ENCODE results near the gene FRA10AC1.

FRA10AC1 gene

GRCh38 chr10:93746844-93747284 lies 44.5 kb upstream of the FRA10AC1 start:
- no peak overlapping the region for H3K4me3 ChIP-seq (ENCODE audit: low read length)
- peaks cover 29% of the 10 kb centered on the region for H3K4me1 ChIP-seq (ENCODE audit: low read length)
- H2AFZ ChIP-seq (ENCODE audit: low read depth, low read length) = no peak overlapping the region
- H3K9ac ChIP-seq (ENCODE audit: low read length) = no peak overlapping the region
- H3K9me3 ChIP-seq (ENCODE audit: insufficient read depth, low read length) = no peaks in the 10 kb centered on the region
- H3K79me2 ChIP-seq (ENCODE audit: low read length) = no peaks in the 10 kb centered on the region
- no peak overlapping the region for H3K4me2 ChIP-seq (ENCODE audit: low read length)
- H3K27me3 ChIP-seq (ENCODE audit: low read depth, low read length) = no peaks in the 10 kb centered on the region
- H4K20me1 ChIP-seq (ENCODE audit: insufficient read depth, low read length) = no peaks in the 10 kb centered on the region
- TF ChIP-seq CTCF (IDR thresholded peaks at IDR 0.05; ENCODE audit: low read depth, low read length) (peak; percentile 43; the same call in 1 of the 2 replicates), EZH2phosphoT487 (IDR thresholded peaks at IDR 0.05; ENCODE audit: low read depth) (no peak)
- no peak overlapping the region for H3K27ac ChIP-seq (ENCODE audit: low read length)
- no peaks in the 10 kb centered on the region for H3K36me3 ChIP-seq (replicated peaks; ENCODE audit: low read depth, low read length)

GRCh38 chr10:93745408-93746065 lies 43.1 kb upstream of the FRA10AC1 start:
- Histone ChIP-seq H3K36me3 (replicated peaks; ENCODE audit: low read depth, low read length) (no peaks in the 10 kb centered on the region), H3K4me1 (ENCODE audit: low read length) (peaks cover 21% of the 10 kb centered on the region), H3K4me2 (ENCODE audit: low read length) (no peak overlapping the region), H3K9ac (ENCODE audit: low read length) (peak overlapping the region; percentile 17; the same call in 1 of the 2 replicates), H3K79me2 (ENCODE audit: low read length) (no peaks in the 10 kb centered on the region), H3K27ac (ENCODE audit: low read length) (no peak overlapping the region), H3K27me3 (ENCODE audit: low read depth, low read length) (no peaks in the 10 kb centered on the region), H2AFZ (ENCODE audit: low read depth, low read length) (peak overlapping the region; percentile 39; the same call in 1 of the 2 replicates), H4K20me1 (ENCODE audit: insufficient read depth, low read length) (no peaks in the 10 kb centered on the region), H3K4me3 (ENCODE audit: low read length) (no peak overlapping the region), H3K9me3 (ENCODE audit: insufficient read depth, low read length) (no peaks in the 10 kb centered on the region)
- peak; percentile 55 for TF ChIP-seq CTCF (IDR thresholded peaks at IDR 0.05; ENCODE audit: low read depth, low read length)
- TF ChIP-seq EZH2phosphoT487 (IDR thresholded peaks at IDR 0.05; ENCODE audit: low read depth) = no peak

GRCh38 chr10:93742633-93743349 lies 40.4 kb upstream of the FRA10AC1 start:
- peak overlapping the region; percentile 17; the same call in 1 of the 2 replicates for H3K9ac ChIP-seq (ENCODE audit: low read length)
- no peak overlapping the region for H2AFZ ChIP-seq (ENCODE audit: low read depth, low read length)
- peaks cover 21% of the 10 kb centered on the region for H3K4me1 ChIP-seq (ENCODE audit: low read length)
- H3K27me3 ChIP-seq (ENCODE audit: low read depth, low read length) = no peaks in the 10 kb centered on the region
- peak overlapping the region; percentile 52 for H3K27ac ChIP-seq (ENCODE audit: low read length)
- peak overlapping the region; percentile 80 for H3K4me2 ChIP-seq (ENCODE audit: low read length)
- TF ChIP-seq EZH2phosphoT487 (IDR thresholded peaks at IDR 0.05; ENCODE audit: low read depth) = no peak
- no peak for TF ChIP-seq CTCF (IDR thresholded peaks at IDR 0.05; ENCODE audit: low read depth, low read length)
- H3K9me3 ChIP-seq (ENCODE audit: insufficient read depth, low read length) = no peaks in the 10 kb centered on the region
- H3K79me2 ChIP-seq (ENCODE audit: low read length) = no peaks in the 10 kb centered on the region
- no peaks in the 10 kb centered on the region for H3K36me3 ChIP-seq (replicated peaks; ENCODE audit: low read depth, low read length)
- peak overlapping the region; percentile 61 for H3K4me3 ChIP-seq (ENCODE audit: low read length)
- no peaks in the 10 kb centered on the region for H4K20me1 ChIP-seq (ENCODE audit: insufficient read depth, low read length)

- Histone ChIP-seq H2AFZ (ENCODE audit: low read depth, low read length) (no peak overlapping the region), H3K4me1 (ENCODE audit: low read length) (peaks cover 21% of the 10 kb centered on the region), H3K27ac (ENCODE audit: low read length) (no peak overlapping the region), H4K20me1 (ENCODE audit: insufficient read depth, low read length) (no peaks in the 10 kb centered on the region), H3K9me3 (ENCODE audit: insufficient read depth, low read length) (no peaks in the 10 kb centered on the region), H3K4me3 (ENCODE audit: low read length) (no peak overlapping the region), H3K9ac (ENCODE audit: low read length) (no peak overlapping the region), H3K36me3 (replicated peaks; ENCODE audit: low read depth, low read length) (no peaks in the 10 kb centered on the region), H3K4me2 (ENCODE audit: low read length) (no peak overlapping the region), H3K27me3 (ENCODE audit: low read depth, low read length) (no peaks in the 10 kb centered on the region), H3K79me2 (ENCODE audit: low read length) (no peaks in the 10 kb centered on the region)
- TF ChIP-seq CTCF (IDR thresholded peaks at IDR 0.05; ENCODE audit: low read depth, low read length) (no peak), EZH2phosphoT487 (IDR thresholded peaks at IDR 0.05; ENCODE audit: low read depth) (no peak)
These were observed 39.0 kb upstream of the FRA10AC1 start for GRCh38 chr10:93741367-93741766.

All from OCI-LY3 (cell line).